HepG2 (cell line): ENCODE measurements around the gene AKAP9. TPM values are rescaled to one million over a fixed set of nuclear protein-coding genes. Genes with fewer than 3 reads are reported as not detected.

Source experiments
- ATF6 ChIP-seq: sonication (generic); formaldehyde crosslinking; conservative IDR thresholded peaks from 2 replicates; pipeline ENCODE4 v1.4.0; 2020; ENCODE audit warnings: missing genetic modification reagents
- FOXK1 ChIP-seq: sonication (generic); formaldehyde crosslinking; IDR thresholded peaks from 2 replicates; pipeline ENCODE4 v1.4.0; 2020; ENCODE audit warnings: low read depth, missing genetic modification reagents, borderline replicate concordance
- HDAC2 ChIP-seq: sonication (generic); formaldehyde crosslinking; IDR thresholded peaks from 2 replicates; pipeline ENCODE4 v1.4.0; 2020; ENCODE audit warnings: missing genetic modification reagents
- HES4 ChIP-seq: sonication (generic); formaldehyde crosslinking; IDR thresholded peaks from 2 replicates; pipeline ENCODE4 v1.9.0; 2021; ENCODE audit warnings: mild to moderate bottlenecking, missing genetic modification reagents, borderline replicate concordance
- KDM2A ChIP-seq: sonication (generic); formaldehyde crosslinking; IDR thresholded peaks from 2 replicates; pipeline ENCODE4 v1.4.0; 2020; ENCODE audit warnings: low read depth, missing genetic modification reagents, borderline replicate concordance
- MAFF ChIP-seq: IDR thresholded peaks from 2 replicates; pipeline ENCODE4 v1.6.1; 2011; ENCODE audit warnings: low read depth, low read length, improper control_type of control experiment
- MLLT10 ChIP-seq: sonication (generic); formaldehyde crosslinking; IDR thresholded peaks from 2 replicates; pipeline ENCODE4 v1.4.0; 2020; ENCODE audit warnings: missing genetic modification reagents
- SAP130 ChIP-seq: IDR thresholded peaks from 2 replicates; pipeline ENCODE4 v1.6.1; 2016; ENCODE audit warnings: low read depth
- SP5 ChIP-seq: IDR thresholded peaks from 2 replicates; pipeline ENCODE4 v1.6.1; 2016; ENCODE audit warnings: low read depth, borderline replicate concordance
- SPEN ChIP-seq: sonication (generic); formaldehyde crosslinking; IDR thresholded peaks from 2 replicates; pipeline ENCODE4 v1.5.1; 2020; ENCODE audit warnings: low read depth, mild to moderate bottlenecking, missing genetic modification reagents
- ZBTB1 ChIP-seq: sonication (generic); formaldehyde crosslinking; IDR thresholded peaks from 2 replicates; pipeline ENCODE4 v1.4.0; 2020; ENCODE audit warnings: missing genetic modification reagents, borderline replicate concordance
- ZBTB3 ChIP-seq: sonication (generic); formaldehyde crosslinking; IDR thresholded peaks from 2 replicates; pipeline ENCODE4 v1.4.0; 2020; ENCODE audit warnings: low read depth, mild to moderate bottlenecking, moderate library complexity, missing genetic modification reagents, borderline replicate concordance
- ZBTB39 ChIP-seq: sonication (generic); formaldehyde crosslinking; IDR thresholded peaks from 2 replicates; pipeline ENCODE4 v1.5.0; 2020; ENCODE audit warnings: missing genetic modification reagents
- ZFAT ChIP-seq: sonication (generic); formaldehyde crosslinking; conservative IDR thresholded peaks from 2 replicates; pipeline ENCODE4 v1.8.1; 2023; ENCODE audit warnings: missing genetic modification reagents, inconsistent platforms
- ZNF10 ChIP-seq: sonication (generic); formaldehyde crosslinking; IDR thresholded peaks from 2 replicates; pipeline ENCODE4 v1.4.0; 2020; ENCODE audit warnings: mild to moderate bottlenecking, low read depth, missing genetic modification reagents, borderline replicate concordance
- ZNF281 ChIP-seq: sonication (generic); formaldehyde crosslinking; IDR thresholded peaks from 2 replicates; pipeline ENCODE4 v1.4.0; 2020; ENCODE audit warnings: missing genetic modification reagents, borderline replicate concordance
- ZNF382 ChIP-seq: sonication (generic); formaldehyde crosslinking; IDR thresholded peaks from 2 replicates; pipeline ENCODE4 v1.5.0; 2020; ENCODE audit warnings: missing genetic modification reagents, mild to moderate bottlenecking, borderline replicate concordance
- ZSCAN12 ChIP-seq: sonication (generic); formaldehyde crosslinking; IDR thresholded peaks from 2 replicates; pipeline ENCODE4 v1.9.0; 2021; ENCODE audit warnings: mild to moderate bottlenecking, missing genetic modification reagents
- polyA plus RNA-seq, 8 experiments: library from polyadenylated mRNA; depleted of rRNA in 3 of 8; stranded (reverse) in 7 of 8; unstranded in 1 of 8; fragments of >200 nt; fragmentation: Illumina TruSeq in 4 of 8; extraction: Trizol in 4 of 8; gene quantifications; 2 replicates each; pipeline versions ENCODE4 v1.2.1 to v1.2.3, GENCODE V29; 2011 to 2016; ENCODE audit warnings: low read depth in 4 of 8, missing spikeins in 1 of 8, mixed read lengths in 1 of 8; ENCODE audit not compliant: insufficient read depth in 1 of 8
- total RNA-seq, 5 experiments: library from RNA; depleted of rRNA; stranded (reverse); fragments of >200 nt; fragmentation: Illumina TruSeq; extraction: Trizol; gene quantifications; 2 replicates each; pipeline ENCODE4 v1.2.3, GENCODE V29; 2016; ENCODE audit warnings: low read depth in 1 of 5
- TF ChIP-seq, protein P1 (sequence below): sonication (generic); formaldehyde crosslinking; IDR thresholded peaks from 2 replicates; pipeline ENCODE4 v1.4.0; 2020; ENCODE audit warnings: missing genetic modification reagents, mild to moderate bottlenecking, borderline replicate concordance
- TF ChIP-seq, protein P2 (sequence below): sonication (generic); formaldehyde crosslinking; IDR thresholded peaks from 2 replicates; pipeline ENCODE4 v1.5.0; 2020; ENCODE audit warnings: missing genetic modification reagents, mild to moderate bottlenecking, borderline replicate concordance

Gene AKAP9
- total and polyA plus RNA-seq, 2 of the 13 experiments (the other 11 are each of a cell fraction or from before 2014, with no cell fraction given) = 27.6 to 33.1 TPM

GRCh38 chr7:92134271-92135051, 193.8 kb downstream of the AKAP9 start, which contains the start of gene CYP51A1 (continued):
- TF ChIP-seq SPEN (peak; percentile 95), ZSCAN12 (CRISPR knock-in tag) (no peak; the same call in 1 of the 2 replicates), ZBTB1 (CRISPR knock-in tag) (no peak), ATF6 (CRISPR knock-in tag) (no peak), ZNF382 (CRISPR knock-in tag) (no peak), HES4 (CRISPR knock-in tag) (no peak), MAFF (no peak), ZBTB3 (CRISPR knock-in tag) (peak; percentile 77; the same call in 1 of the 2 replicates), ZNF10 (CRISPR knock-in tag) (no peak; the same call in 1 of the 2 replicates), ZBTB39 (CRISPR knock-in tag) (no peak), SP5 (CRISPR knock-in tag) (peak; percentile 78), HDAC2 (CRISPR knock-in tag) (peak; percentile 74), KDM2A (CRISPR knock-in tag) (peak; percentile 96), SAP130 (peak; percentile 82), FOXK1 (CRISPR knock-in tag) (peak; percentile 77; the same call in 1 of the 2 replicates), ZNF281 (CRISPR knock-in tag) (no peak), ZFAT (no peak), MLLT10 (CRISPR knock-in tag) (peak; percentile 41; the same call in 1 of the 2 replicates)
- TF ChIP-seq, protein P1, sequence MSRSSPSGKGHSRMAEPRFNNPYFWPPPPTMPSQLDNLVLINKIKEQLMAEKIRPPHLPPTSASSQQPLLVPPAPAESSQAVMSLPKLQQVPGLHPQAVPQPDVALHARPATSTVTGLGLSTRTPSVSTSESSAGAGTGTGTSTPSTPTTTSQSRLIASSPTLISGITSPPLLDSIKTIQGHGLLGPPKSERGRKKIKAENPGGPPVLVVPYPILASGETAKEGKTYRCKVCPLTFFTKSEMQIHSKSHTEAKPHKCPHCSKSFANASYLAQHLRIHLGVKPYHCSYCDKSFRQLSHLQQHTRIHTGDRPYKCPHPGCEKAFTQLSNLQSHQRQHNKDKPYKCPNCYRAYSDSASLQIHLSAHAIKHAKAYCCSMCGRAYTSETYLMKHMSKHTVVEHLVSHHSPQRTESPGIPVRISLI (CRISPR knock-in tag) = no peak
- TF ChIP-seq, protein P2, sequence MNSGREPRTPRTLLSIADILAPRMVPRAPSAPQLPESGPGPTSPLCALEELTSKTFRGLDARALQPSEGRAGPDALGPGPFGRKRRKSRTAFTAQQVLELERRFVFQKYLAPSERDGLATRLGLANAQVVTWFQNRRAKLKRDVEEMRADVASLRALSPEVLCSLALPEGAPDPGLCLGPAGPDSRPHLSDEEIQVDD (CRISPR knock-in tag) = no peak
